ENCODE measurements around the gene COLQ.

The COLQ gene

GRCh38 chr3:15438983-15439382, 82.5 kb downstream of the COLQ start:
- WGBS (ENCODE audit: extremely low coverage, insufficient coverage, insufficient read length) = no CpG with 5 or more reads among the region's 4 CpGs
- H3K4me2 ChIP-seq (ENCODE audit: low read length) = no peak overlapping the region
- H3K18ac ChIP-seq (ENCODE audit: low read length) = no peak overlapping the region

GRCh38 chr3:15436246-15436645, 85.3 kb downstream of the COLQ start:
- H4K91ac ChIP-seq (ENCODE audit: low read depth, low read length) = no peak overlapping the region
- H2BK5ac ChIP-seq (ENCODE audit: low read depth, low read length, poor library complexity) = no peak overlapping the region
- H3K14ac ChIP-seq (ENCODE audit: low read length) = no peak overlapping the region
- no peak overlapping the region for H2BK12ac ChIP-seq (ENCODE audit: low read length)
- no peak overlapping the region for H2BK120ac ChIP-seq (ENCODE audit: insufficient read depth, low read length, poor library complexity)
- no CpG with 5 or more reads among the region's 6 CpGs for WGBS (ENCODE audit: extremely low coverage, insufficient coverage, insufficient read length)
- H3K9me3 ChIP-seq (ENCODE audit: insufficient read depth, low read depth, low read length) = no peaks in the 10 kb centered on the region
- no peak overlapping the region for H4K12ac ChIP-seq (ENCODE audit: low read depth, low read length)
- H3K79me2 ChIP-seq (ENCODE audit: control insufficient read depth, insufficient read depth, low read length, poor library complexity) = no peaks in the 10 kb centered on the region
- H3K18ac ChIP-seq (ENCODE audit: low read length) = no peak overlapping the region
- H4K8ac ChIP-seq (ENCODE audit: low read depth, low read length) = no peak overlapping the region
- H3K4ac ChIP-seq (ENCODE audit: low read depth, low read length) = no peak overlapping the region
- no peak overlapping the region for H3K4me2 ChIP-seq (ENCODE audit: low read length)
- H3K27me3 ChIP-seq (ENCODE audit: insufficient read depth, low read length) = no peaks in the 10 kb centered on the region
- no peaks in the 10 kb centered on the region for H3K4me1 ChIP-seq (ENCODE audit: control insufficient read depth in 1 of 2, insufficient read depth in 2 of 2, low read length in 2 of 2)
- H3K9ac ChIP-seq (ENCODE audit: low read length) = no peak overlapping the region
- H2AK5ac ChIP-seq (ENCODE audit: low read length) = no peak overlapping the region
- no peak overlapping the region for H3K4me3 ChIP-seq (ENCODE audit: low read depth, low read length)
- no peak overlapping the region for H3K27ac ChIP-seq (ENCODE audit: low read depth, low read length)
- no peak overlapping the region for H3K23ac ChIP-seq (ENCODE audit: low read length)
- peaks cover 24 to 52% of the 10 kb centered on the region in 2 experiments for H3K36me3 ChIP-seq (ENCODE audit: control insufficient read depth in 1 of 2, insufficient read depth in 2 of 2, low read length in 2 of 2)
- no peak for DNase-seq
- H3K79me1 ChIP-seq (ENCODE audit: low read length) = no peaks in the 10 kb centered on the region
- H2AFZ ChIP-seq (ENCODE audit: insufficient read depth, low read length, poor library complexity) = no peak overlapping the region

More at GRCh38 chr3:15438983-15439382, 82.5 kb downstream of the COLQ start:
- no peak for DNase-seq
- Histone ChIP-seq H3K27ac (ENCODE audit: low read depth, low read length) (no peak overlapping the region), H4K91ac (ENCODE audit: low read depth, low read length) (no peak overlapping the region), H2AK5ac (ENCODE audit: low read length) (no peak overlapping the region), H2BK120ac (ENCODE audit: insufficient read depth, low read length, poor library complexity) (no peak overlapping the region), H4K8ac (ENCODE audit: low read depth, low read length) (no peak overlapping the region), H2BK5ac (ENCODE audit: low read depth, low read length, poor library complexity) (no peak overlapping the region), H2AFZ (ENCODE audit: insufficient read depth, low read length, poor library complexity) (no peak overlapping the region), H3K79me1 (ENCODE audit: low read length) (no peaks in the 10 kb centered on the region), H3K79me2 (ENCODE audit: control insufficient read depth, insufficient read depth, low read length, poor library complexity) (no peaks in the 10 kb centered on the region), H3K27me3 (ENCODE audit: insufficient read depth, low read length) (no peaks in the 10 kb centered on the region), H3K36me3 (ENCODE audit: control insufficient read depth in 1 of 2, insufficient read depth in 2 of 2, low read length in 2 of 2) (peaks cover 23 to 51% of the 10 kb centered on the region in 2 experiments), H2BK12ac (ENCODE audit: low read length) (no peak overlapping the region), H3K23ac (ENCODE audit: low read length) (no peak overlapping the region), H3K9me3 (ENCODE audit: insufficient read depth, low read depth, low read length) (no peaks in the 10 kb centered on the region), H3K9ac (ENCODE audit: low read length) (no peak overlapping the region), H4K12ac (ENCODE audit: low read depth, low read length) (no peak overlapping the region), H3K4me1 (ENCODE audit: control insufficient read depth in 1 of 2, insufficient read depth in 2 of 2, low read length in 2 of 2) (no peaks in the 10 kb centered on the region), H3K4ac (ENCODE audit: low read depth, low read length) (no peak overlapping the region), H3K4me3 (ENCODE audit: low read depth, low read length) (no peak overlapping the region), H3K14ac (ENCODE audit: low read length) (no peak overlapping the region)

- WGBS (ENCODE audit: extremely low coverage, insufficient coverage, insufficient read length) = no CpG with 5 or more reads among the region's 4 CpGs
These were observed 86.8 kb downstream of the COLQ start for GRCh38 chr3:15434756-15435155.

GRCh38 chr3:15433531-15433930, 88.0 kb downstream of the COLQ start:
- no peak overlapping the region for H4K91ac ChIP-seq (ENCODE audit: low read depth, low read length)
- no peak overlapping the region for H3K18ac ChIP-seq (ENCODE audit: low read length)
- no peak overlapping the region for H3K4ac ChIP-seq (ENCODE audit: low read depth, low read length)
- no peaks in the 10 kb centered on the region for H3K79me1 ChIP-seq (ENCODE audit: low read length)
- H3K27me3 ChIP-seq (ENCODE audit: insufficient read depth, low read length) = no peaks in the 10 kb centered on the region
- no peak overlapping the region for H4K12ac ChIP-seq (ENCODE audit: low read depth, low read length)
- H2AK5ac ChIP-seq (ENCODE audit: low read length) = no peak overlapping the region
- H3K9ac ChIP-seq (ENCODE audit: low read length) = no peak overlapping the region
- H3K4me1 ChIP-seq (ENCODE audit: control insufficient read depth in 1 of 2, insufficient read depth in 2 of 2, low read length in 2 of 2) = peaks cover 0 to 1% of the 10 kb centered on the region in 2 experiments
- no peak overlapping the region for H3K23ac ChIP-seq (ENCODE audit: low read length)
- no peaks in the 10 kb centered on the region for H3K9me3 ChIP-seq (ENCODE audit: insufficient read depth, low read depth, low read length)
- H2BK5ac ChIP-seq (ENCODE audit: low read depth, low read length, poor library complexity) = no peak overlapping the region
- no peak for DNase-seq
- H3K27ac ChIP-seq (ENCODE audit: low read depth, low read length) = no peak overlapping the region
- H2BK12ac ChIP-seq (ENCODE audit: low read length) = no peak overlapping the region
- H2AFZ ChIP-seq (ENCODE audit: insufficient read depth, low read length, poor library complexity) = no peak overlapping the region
- H3K4me2 ChIP-seq (ENCODE audit: low read length) = no peak overlapping the region
- H2BK120ac ChIP-seq (ENCODE audit: insufficient read depth, low read length, poor library complexity) = no peak overlapping the region
- no peak overlapping the region for H3K4me3 ChIP-seq (ENCODE audit: low read depth, low read length)
- no peak overlapping the region for H3K14ac ChIP-seq (ENCODE audit: low read length)
- H3K36me3 ChIP-seq (ENCODE audit: control insufficient read depth in 1 of 2, insufficient read depth in 2 of 2, low read length in 2 of 2) = peaks cover 23 to 40% of the 10 kb centered on the region in 2 experiments
- H3K79me2 ChIP-seq (ENCODE audit: control insufficient read depth, insufficient read depth, low read length, poor library complexity) = no peaks in the 10 kb centered on the region
- H4K8ac ChIP-seq (ENCODE audit: low read depth, low read length) = no peak overlapping the region
- WGBS (ENCODE audit: extremely low coverage, insufficient coverage, insufficient read length) = no CpG with 5 or more reads among the region's 1 CpG

More at GRCh38 chr3:15434756-15435155, 86.8 kb downstream of the COLQ start:
- no peak overlapping the region for H2AFZ ChIP-seq (ENCODE audit: insufficient read depth, low read length, poor library complexity)
- H3K4me3 ChIP-seq (ENCODE audit: low read depth, low read length) = no peak overlapping the region
- no peaks in the 10 kb centered on the region for H3K27me3 ChIP-seq (ENCODE audit: insufficient read depth, low read length)
- no peak overlapping the region for H4K12ac ChIP-seq (ENCODE audit: low read depth, low read length)
- H3K4ac ChIP-seq (ENCODE audit: low read depth, low read length) = no peak overlapping the region
- H3K4me2 ChIP-seq (ENCODE audit: low read length) = no peak overlapping the region
- no peaks in the 10 kb centered on the region for H3K79me2 ChIP-seq (ENCODE audit: control insufficient read depth, insufficient read depth, low read length, poor library complexity)
- no peaks in the 10 kb centered on the region for H3K4me1 ChIP-seq (ENCODE audit: control insufficient read depth in 1 of 2, insufficient read depth in 2 of 2, low read length in 2 of 2)
- H3K18ac ChIP-seq (ENCODE audit: low read length) = no peak overlapping the region
- H3K79me1 ChIP-seq (ENCODE audit: low read length) = no peaks in the 10 kb centered on the region
- H2BK12ac ChIP-seq (ENCODE audit: low read length) = no peak overlapping the region
- H2BK5ac ChIP-seq (ENCODE audit: low read depth, low read length, poor library complexity) = no peak overlapping the region
- H2AK5ac ChIP-seq (ENCODE audit: low read length) = no peak overlapping the region
- no peak overlapping the region for H3K14ac ChIP-seq (ENCODE audit: low read length)
- H3K23ac ChIP-seq (ENCODE audit: low read length) = no peak overlapping the region
- peaks cover 24 to 48% of the 10 kb centered on the region in 2 experiments for H3K36me3 ChIP-seq (ENCODE audit: control insufficient read depth in 1 of 2, insufficient read depth in 2 of 2, low read length in 2 of 2)
- no peak overlapping the region for H2BK120ac ChIP-seq (ENCODE audit: insufficient read depth, low read length, poor library complexity)
- H3K9me3 ChIP-seq (ENCODE audit: insufficient read depth, low read depth, low read length) = no peaks in the 10 kb centered on the region
- no peak overlapping the region for H4K8ac ChIP-seq (ENCODE audit: low read depth, low read length)
- H4K91ac ChIP-seq (ENCODE audit: low read depth, low read length) = no peak overlapping the region
- H3K27ac ChIP-seq (ENCODE audit: low read depth, low read length) = no peak overlapping the region
- DNase-seq = no peak
- no peak overlapping the region for H3K9ac ChIP-seq (ENCODE audit: low read length)
